Stomach (tissue), 9 donors: Measurements from ENCODE around the gene ITPKB. TPM values are rescaled to one million over a fixed set of nuclear protein-coding genes. Genes with fewer than 3 reads are reported as not detected.
A peak's percentile ranks its signal among the peaks of the same experiment; 100 is the strongest.

Experiments
- DNase-seq, 2 donors: peaks; one replicate each; pipeline versions ENCODE4 v3.0.0 to v3.0.0-alpha.2; 2013 to 2019
- H3K27ac ChIP-seq, 5 donors: fragments of 200-600 bp in 4 of 5; sonication (generic) in 4 of 5; one replicate each; pipeline ENCODE4 v1.5.1; 2013 to 2019; ENCODE audit warnings: mild to moderate bottlenecking in 1 of 5, moderate library complexity in 1 of 5
- H3K27me3 ChIP-seq, 3 donors: fragments of 200-600 bp; sonication (generic); one replicate each; pipeline ENCODE4 v1.5.1; 2017 to 2019; ENCODE audit warnings: mixed run types in 1 of 3
- H3K36me3 ChIP-seq, 4 donors: fragments of 200-600 bp; sonication (generic); 1 replicate in 3 of 4; 2 replicates in 1 of 4; pipeline ENCODE4 v1.5.1; 2016 to 2019
- H3K4me1 ChIP-seq, 4 donors: fragments of 200-600 bp; sonication (generic); one replicate each; pipeline ENCODE4 v1.5.1; 2016 to 2019
- H3K4me3 ChIP-seq, 4 donors: fragments of 200-600 bp; sonication (generic) in 3 of 4; one replicate each; pipeline ENCODE4 v1.5.1; 2016 to 2019; ENCODE audit warnings: mild to moderate bottlenecking in 1 of 4
- H3K9me3 ChIP-seq, 4 donors: fragments of 200-600 bp; sonication (generic); one replicate each; pipeline ENCODE4 v1.5.1; 2016 to 2019
- EP300 ChIP-seq: sonication (generic); formaldehyde crosslinking; IDR thresholded peaks from one replicate; pipeline ENCODE4 v1.6.1; 2017; ENCODE audit warnings: antibody characterized with exemption
- POLR2A ChIP-seq, 4 donors: fragments of 450-650 bp; IDR thresholded peaks; one replicate each; pipeline ENCODE4 v1.6.1; 2016; ENCODE audit warnings: antibody characterized with exemption in 4 of 4, control low read depth in 2 of 4, mild to moderate bottlenecking in 1 of 4, moderate library complexity in 1 of 4
- POLR2AphosphoS5 ChIP-seq, 3 donors: sonication (generic); formaldehyde crosslinking; IDR thresholded peaks; one replicate each; pipeline ENCODE4 v1.6.1; 2016; ENCODE audit warnings: antibody characterized with exemption in 3 of 3
- WGBS, 5 donors: extraction: QIAGEN DNeasy Blood & Tissue Kit in 3 of 5; methylation state at CpG; one replicate each; pipeline versions ENCODE4 v1.1.5 to v1.1.7; 2013 to 2018; 5-methylcytosine and 5-hydroxymethylcytosine counted together
- intact Hi-C: fragments of 100-400 bp; cut with DNase I; formaldehyde crosslinking; loops from one replicate; pipeline ENCODE4 v1.15.1; 2023; ENCODE audit warnings: low total_unique reads
- polyA plus RNA-seq, 3 donors: library from polyadenylated mRNA; stranded (reverse); fragments of 200-250 nt; gene quantifications; one replicate each; pipeline ENCODE4 v1.2.3, GENCODE V29; 2013
- total RNA-seq, 5 donors: library from RNA; depleted of rRNA; stranded (reverse); fragments of >200 nt; gene quantifications; one replicate each; pipeline versions ENCODE4 v1.1.0 to v1.2.3, GENCODE V29; 2014 to 2016
- TF ChIP-seq, protein P1 (sequence below), 7 experiments: fragments of 450-650 bp in 4 of 7; fragments of 200-600 bp in 3 of 7; sonication (generic) in 3 of 7; IDR thresholded peaks; one replicate each; pipeline ENCODE4 v1.5.1; 2016 to 2019; ENCODE audit warnings: antibody characterized with exemption in 7 of 7, control low read depth in 2 of 7, mild to moderate bottlenecking in 1 of 7
- donor health status: healthy with polysubstance abuse.
- donor health status: Bipolar disorder and iron deficiency.
- donor health status: healthy.

Gene ITPKB
- total and polyA plus RNA-seq, 8 donors: 3.8 to 38.8 (median 19.1) TPM

DNA sequence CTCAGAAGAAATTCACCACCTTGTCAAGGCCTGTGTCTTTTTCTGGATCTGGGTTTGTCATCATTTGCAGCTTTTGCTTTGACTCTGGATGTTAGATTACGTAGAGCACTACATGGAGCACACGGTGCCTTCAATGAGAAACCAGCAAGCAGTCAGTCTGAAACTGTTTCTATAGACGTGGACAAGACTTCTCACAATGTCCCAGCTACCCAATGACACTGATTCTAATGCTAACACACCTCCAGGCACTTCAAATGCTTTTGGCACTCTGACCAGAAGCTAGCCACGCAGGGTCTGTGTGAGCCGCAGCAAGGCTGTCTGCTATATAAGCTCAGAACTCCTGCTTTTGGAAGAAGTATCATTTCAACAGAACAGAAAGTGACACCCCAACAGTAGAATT is 38.2 kb downstream of the ITPKB start:
- peak overlapping the region in 2 of 5 donors; percentile 18 to 99 for H3K27ac ChIP-seq
- no peak for TF ChIP-seq POLR2A (IDR thresholded peaks at IDR 0.05)
- no peak for TF ChIP-seq EP300
- TF ChIP-seq POLR2AphosphoS5 (IDR thresholded peaks at IDR 0.05): no peak
- TF ChIP-seq, protein P1, sequence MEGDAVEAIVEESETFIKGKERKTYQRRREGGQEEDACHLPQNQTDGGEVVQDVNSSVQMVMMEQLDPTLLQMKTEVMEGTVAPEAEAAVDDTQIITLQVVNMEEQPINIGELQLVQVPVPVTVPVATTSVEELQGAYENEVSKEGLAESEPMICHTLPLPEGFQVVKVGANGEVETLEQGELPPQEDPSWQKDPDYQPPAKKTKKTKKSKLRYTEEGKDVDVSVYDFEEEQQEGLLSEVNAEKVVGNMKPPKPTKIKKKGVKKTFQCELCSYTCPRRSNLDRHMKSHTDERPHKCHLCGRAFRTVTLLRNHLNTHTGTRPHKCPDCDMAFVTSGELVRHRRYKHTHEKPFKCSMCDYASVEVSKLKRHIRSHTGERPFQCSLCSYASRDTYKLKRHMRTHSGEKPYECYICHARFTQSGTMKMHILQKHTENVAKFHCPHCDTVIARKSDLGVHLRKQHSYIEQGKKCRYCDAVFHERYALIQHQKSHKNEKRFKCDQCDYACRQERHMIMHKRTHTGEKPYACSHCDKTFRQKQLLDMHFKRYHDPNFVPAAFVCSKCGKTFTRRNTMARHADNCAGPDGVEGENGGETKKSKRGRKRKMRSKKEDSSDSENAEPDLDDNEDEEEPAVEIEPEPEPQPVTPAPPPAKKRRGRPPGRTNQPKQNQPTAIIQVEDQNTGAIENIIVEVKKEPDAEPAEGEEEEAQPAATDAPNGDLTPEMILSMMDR (IDR thresholded peaks at IDR 0.05): no peak
- no peak for DNase-seq
- no peaks in the 10 kb centered on the region for H3K9me3 ChIP-seq
- peaks cover 18 to 77% (median 54%) of the 10 kb centered on the region in 4 donors for H3K4me1 ChIP-seq
- no peak overlapping the region for H3K4me3 ChIP-seq
- intact Hi-C loops: no loop called here
- 85 to 95% (median 91%) methylated on average over 5 of the region's 5 CpGs for WGBS, 5 donors
- H3K36me3 ChIP-seq: no peaks in the 10 kb centered on the region
- H3K27me3 ChIP-seq: no peaks in the 10 kb centered on the region

DNA sequence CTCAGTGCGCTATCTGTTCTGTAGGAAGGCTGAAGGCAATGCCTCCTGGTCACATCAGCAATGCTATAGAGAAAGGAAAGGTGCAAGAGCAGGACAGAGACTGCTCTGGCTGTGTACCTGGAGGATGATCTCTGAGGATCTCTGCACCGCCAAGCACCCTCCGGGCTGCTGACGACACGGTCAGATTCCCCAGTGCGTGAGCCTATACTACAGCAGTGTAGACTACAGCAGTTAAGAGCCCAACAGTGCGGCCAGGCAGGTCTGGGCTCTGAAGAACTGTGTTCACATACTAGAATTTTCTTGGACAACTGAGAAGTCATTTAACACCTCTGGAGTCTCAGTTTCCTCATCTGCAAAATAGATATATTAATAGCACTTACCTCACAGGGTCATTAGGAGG is 39.9 kb downstream of the ITPKB start:
- DNase-seq: no peak
- TF ChIP-seq POLR2AphosphoS5 (IDR thresholded peaks at IDR 0.05) (no peak), POLR2A (IDR thresholded peaks at IDR 0.05) (no peak), EP300 (no peak)
- TF ChIP-seq, protein P1 (IDR thresholded peaks at IDR 0.05): no peak
- peaks cover 18 to 81% (median 55%) of the 10 kb centered on the region in 4 donors for H3K4me1 ChIP-seq
- peak overlapping the region in 3 of 5 donors; percentile 23 to 99 (median 73) for H3K27ac ChIP-seq
- intact Hi-C loops: no loop called here
- 92 to 97% (median 94%) methylated on average over 7 of the region's 7 CpGs for WGBS, 5 donors
- no peaks in the 10 kb centered on the region for H3K36me3 ChIP-seq
- no peak overlapping the region for H3K4me3 ChIP-seq
- H3K27me3 ChIP-seq: no peaks in the 10 kb centered on the region
- no peaks in the 10 kb centered on the region for H3K9me3 ChIP-seq

DNA sequence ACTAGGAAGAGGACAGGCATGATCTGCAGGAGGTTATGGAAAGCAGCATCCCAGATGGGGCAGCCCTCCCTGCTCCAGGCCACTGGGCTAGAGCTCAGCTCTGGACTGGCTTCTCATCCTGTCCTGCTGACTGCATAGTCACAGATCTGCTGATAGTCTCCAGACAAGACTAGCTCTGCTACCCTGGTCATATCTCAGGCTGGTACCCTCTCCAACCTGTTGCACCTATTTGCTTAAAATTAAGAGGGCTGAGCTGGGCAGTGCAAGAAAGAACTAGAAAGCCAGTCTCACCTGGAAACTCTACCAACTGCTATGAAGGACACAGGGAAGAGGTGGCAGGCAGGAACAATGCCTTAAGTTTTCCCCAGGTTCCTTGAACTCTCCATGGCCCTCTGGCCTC is 40.4 kb downstream of the ITPKB start:
- no peaks in the 10 kb centered on the region for H3K9me3 ChIP-seq
- intact Hi-C loops: no loop called here
- H3K4me3 ChIP-seq: no peak overlapping the region
- H3K36me3 ChIP-seq: no peaks in the 10 kb centered on the region
- peaks cover 14 to 81% (median 51%) of the 10 kb centered on the region in 4 donors for H3K4me1 ChIP-seq
- no peak for DNase-seq
- H3K27me3 ChIP-seq: no peaks in the 10 kb centered on the region
- H3K27ac ChIP-seq: peak overlapping the region in 3 of 5 donors; percentile 23 to 99 (median 73)
- TF ChIP-seq, protein P1 (IDR thresholded peaks at IDR 0.05): no peak
- no peak for TF ChIP-seq EP300
- TF ChIP-seq POLR2AphosphoS5 (IDR thresholded peaks at IDR 0.05): no peak
- TF ChIP-seq POLR2A (IDR thresholded peaks at IDR 0.05): no peak

DNA sequence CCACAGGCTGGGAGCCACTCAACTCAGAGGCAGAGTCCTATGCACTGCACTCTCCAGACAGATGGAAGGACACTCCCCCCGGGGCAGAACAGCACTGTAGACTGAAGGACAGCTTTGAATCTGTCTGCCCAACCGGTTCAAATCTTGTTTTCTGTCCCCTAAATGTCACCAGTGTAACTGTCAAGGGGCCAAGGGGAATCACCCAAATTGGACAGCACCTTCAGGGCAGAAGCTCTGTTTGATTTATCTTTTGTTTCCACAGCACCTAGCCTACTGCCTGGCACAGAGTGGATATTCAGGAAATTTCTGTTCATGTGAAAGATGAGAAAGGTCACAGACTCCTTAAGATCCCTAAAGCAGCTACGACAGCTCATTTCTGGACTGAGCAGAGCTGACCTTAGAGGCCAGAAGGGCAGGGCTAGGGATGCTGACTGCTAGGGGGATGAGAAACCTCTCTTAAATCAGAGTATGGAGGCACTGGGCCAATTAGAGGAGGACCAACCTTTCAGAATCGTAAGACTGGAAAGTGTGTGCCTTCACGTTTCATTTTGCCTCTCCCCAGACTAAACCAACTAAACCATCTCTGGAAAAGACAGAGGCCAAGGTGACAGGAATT is 41.0 kb downstream of the ITPKB start:
- intact Hi-C loops: no loop called here
- no peaks in the 10 kb centered on the region for H3K9me3 ChIP-seq
- no peaks in the 10 kb centered on the region for H3K27me3 ChIP-seq
- peaks cover 9 to 84% (median 54%) of the 10 kb centered on the region in 4 donors for H3K4me1 ChIP-seq
- no peak overlapping the region for H3K4me3 ChIP-seq
- TF ChIP-seq POLR2A (IDR thresholded peaks at IDR 0.05) (no peak), POLR2AphosphoS5 (IDR thresholded peaks at IDR 0.05) (no peak)
- no peaks in the 10 kb centered on the region for H3K36me3 ChIP-seq
- DNase-seq: no peak
- peak overlapping the region in 4 of 5 donors; percentile 23 to 99 (median 50) for H3K27ac ChIP-seq
- 67 to 77% (median 72%) methylated on average over 5 of the region's 5 CpGs for WGBS, 5 donors
